ENCODE measurements around the gene SAMD4A.

SAMD4A gene

DNA sequence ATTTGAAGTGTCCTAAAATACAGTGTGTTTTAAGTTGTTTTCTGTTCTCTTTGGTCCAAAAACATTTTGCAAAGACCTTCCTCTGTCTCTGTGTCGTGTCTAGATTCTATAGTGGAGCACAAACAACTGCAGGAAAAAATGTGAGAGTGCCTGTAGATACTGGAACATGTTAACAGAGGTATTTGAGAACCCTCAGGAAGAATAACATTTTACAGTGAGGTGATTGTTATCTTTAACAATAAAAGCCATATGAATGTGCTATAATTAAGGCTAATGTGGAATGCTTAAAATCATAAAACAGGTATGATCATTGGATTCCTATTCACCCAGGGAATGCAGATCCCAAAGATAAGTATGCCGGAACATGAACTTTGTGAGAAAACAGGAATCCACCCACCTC is 98.0 kb downstream of the SAMD4A start:
- Mint-ChIP-seq H3K27me3 (peaks cover 15% of the 10 kb centered on the region), H3K9me3 (no peaks in the 10 kb centered on the region), H3K36me3 (ENCODE audit: low read depth) (no peaks in the 10 kb centered on the region), H3K27ac (no peak overlapping the region), H3K4me1 (ENCODE audit: low read depth) (peaks cover 10% of the 10 kb centered on the region), H3K4me3 (no peak overlapping the region)
- no peak for DNase-seq

DNA sequence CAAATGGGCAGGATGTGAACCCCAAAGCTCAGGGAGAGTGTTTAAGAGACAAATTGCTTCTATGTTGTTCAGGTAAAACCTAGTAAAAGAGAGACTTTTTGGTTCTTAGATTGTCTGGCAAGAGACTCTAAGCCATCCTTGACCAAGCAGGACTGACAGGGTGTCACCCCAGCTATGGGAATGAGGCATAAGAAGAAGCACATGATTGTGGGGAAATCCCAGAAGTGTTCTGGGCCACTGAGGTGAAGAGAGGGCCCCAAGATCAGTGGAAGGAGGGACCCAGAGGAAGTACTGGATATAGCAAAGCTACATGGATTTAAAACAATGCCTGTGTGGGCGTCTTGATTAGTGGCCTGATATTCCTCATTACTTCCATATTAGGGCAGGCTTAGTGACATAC is 99.0 kb downstream of the SAMD4A start:
- Mint-ChIP-seq H3K4me3 (no peak overlapping the region), H3K27me3 (peaks cover 13% of the 10 kb centered on the region), H3K36me3 (ENCODE audit: low read depth) (no peaks in the 10 kb centered on the region), H3K9me3 (no peaks in the 10 kb centered on the region), H3K4me1 (ENCODE audit: low read depth) (peaks cover 20% of the 10 kb centered on the region), H3K27ac (no peak overlapping the region)
- DNase-seq = no peak

DNA sequence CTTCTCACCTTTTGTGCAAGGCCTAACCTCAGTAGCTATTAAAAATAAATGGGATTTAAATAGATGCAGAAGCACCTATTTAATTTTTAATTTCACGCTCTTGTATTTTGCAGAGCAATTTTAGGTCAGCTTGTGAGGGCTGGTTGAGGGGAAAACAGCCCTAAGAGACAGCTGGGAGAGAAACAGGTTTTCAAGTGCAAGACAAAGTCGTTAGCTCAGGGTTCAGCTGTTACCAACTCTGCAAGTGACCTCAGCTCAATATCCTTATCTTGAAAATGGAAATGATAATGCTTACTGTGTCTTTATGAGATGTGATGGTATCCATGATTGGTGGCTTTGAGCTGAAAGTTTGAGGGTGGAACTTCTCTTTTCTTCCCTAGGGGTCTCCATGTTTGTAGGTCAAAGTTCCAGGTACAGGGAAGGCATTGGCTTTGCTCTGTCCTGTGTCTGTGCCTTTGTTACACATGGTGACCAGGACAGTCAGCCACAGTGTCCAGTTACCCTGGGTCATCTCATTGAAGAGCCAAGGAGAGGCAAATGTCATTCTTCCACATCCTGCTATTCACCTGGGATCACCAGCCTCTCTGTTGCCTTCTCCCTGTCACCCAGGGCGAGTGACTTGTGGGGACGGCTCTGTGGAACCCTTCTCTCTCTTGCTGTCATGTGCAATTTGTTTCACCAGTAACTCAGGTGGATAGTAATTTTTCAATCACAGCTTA is 100.3 kb downstream of the SAMD4A start:
- DNase-seq = no peak
- Mint-ChIP-seq H3K4me3 (no peak overlapping the region), H3K27me3 (peaks cover 18% of the 10 kb centered on the region), H3K27ac (no peak overlapping the region), H3K36me3 (ENCODE audit: low read depth) (no peaks in the 10 kb centered on the region), H3K4me1 (ENCODE audit: low read depth) (peaks cover 29% of the 10 kb centered on the region), H3K9me3 (no peaks in the 10 kb centered on the region)

DNA sequence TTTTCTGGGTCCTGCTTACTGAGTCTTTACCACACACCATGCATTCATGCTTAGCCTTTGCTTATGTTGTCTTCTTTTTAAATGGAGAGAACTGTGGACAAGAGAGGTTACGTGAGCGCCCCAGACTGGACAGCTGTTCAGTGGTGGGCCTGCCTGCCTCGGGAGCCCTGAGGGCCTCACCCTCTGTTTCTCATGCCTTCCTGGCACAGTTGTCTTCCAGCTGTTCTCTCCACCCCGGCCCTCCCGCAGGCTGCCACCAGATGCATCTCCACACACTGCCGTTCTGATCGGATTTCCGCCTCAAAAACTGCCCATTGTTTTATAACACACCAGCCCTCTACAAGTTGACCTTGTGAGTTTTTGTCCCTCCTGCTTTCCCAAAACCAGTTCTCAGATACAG is 100.8 kb downstream of the SAMD4A start:
- H3K9me3 Mint-ChIP-seq = no peaks in the 10 kb centered on the region
- H3K4me3 Mint-ChIP-seq = no peak overlapping the region
- DNase-seq = no peak
- H3K4me1 Mint-ChIP-seq (ENCODE audit: low read depth) = peaks cover 33% of the 10 kb centered on the region
- H3K36me3 Mint-ChIP-seq (ENCODE audit: low read depth) = no peaks in the 10 kb centered on the region
- H3K27me3 Mint-ChIP-seq = peaks cover 20% of the 10 kb centered on the region
- no peak overlapping the region for H3K27ac Mint-ChIP-seq

DNA sequence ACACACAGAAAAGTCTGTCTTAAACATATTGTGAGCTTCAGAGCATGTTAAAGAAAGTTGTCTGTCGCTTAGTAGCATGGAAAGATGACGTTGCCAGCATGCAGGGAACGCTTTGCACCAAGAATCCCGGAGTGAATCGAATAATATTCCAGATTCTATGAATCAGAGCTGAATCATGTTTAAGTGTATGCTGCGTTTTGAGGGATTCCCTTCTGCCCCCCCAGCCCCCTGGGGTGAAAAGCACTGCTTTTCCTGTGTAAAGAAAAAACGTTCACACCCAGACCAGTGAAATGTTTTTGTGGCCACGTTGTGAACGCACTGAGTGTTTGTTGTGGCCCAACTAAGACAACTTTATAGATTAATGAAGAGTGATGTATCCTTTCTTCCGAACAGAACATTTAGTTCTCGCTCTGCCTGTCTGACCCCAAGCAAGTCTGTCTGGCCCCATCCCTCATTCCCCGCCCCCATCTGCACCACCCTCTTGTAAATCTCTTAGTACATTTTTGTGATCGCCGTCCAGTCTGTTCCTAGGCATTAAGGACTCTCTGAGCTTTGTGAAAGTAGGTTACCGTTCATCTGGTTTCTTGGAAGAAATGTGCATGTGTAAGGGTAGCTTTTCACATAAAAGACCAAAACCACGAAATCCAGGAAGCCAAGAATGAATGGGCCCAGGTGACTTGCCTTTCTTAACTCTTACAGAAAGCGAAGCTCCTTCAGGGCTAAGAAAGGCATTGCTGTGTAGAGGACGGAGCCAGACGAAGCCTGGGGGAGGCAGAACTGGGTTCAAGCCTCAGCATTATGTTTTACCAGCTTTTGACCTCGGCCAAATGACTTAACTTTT is 103.0 kb downstream of the SAMD4A start:
- Mint-ChIP-seq H3K36me3 (ENCODE audit: low read depth) (no peaks in the 10 kb centered on the region), H3K4me3 (no peak overlapping the region), H3K27me3 (peaks cover 24% of the 10 kb centered on the region), H3K4me1 (ENCODE audit: low read depth) (peaks cover 45% of the 10 kb centered on the region), H3K9me3 (no peaks in the 10 kb centered on the region), H3K27ac (peak overlapping the region; percentile 66)
- peak; percentile 42 for DNase-seq

DNA sequence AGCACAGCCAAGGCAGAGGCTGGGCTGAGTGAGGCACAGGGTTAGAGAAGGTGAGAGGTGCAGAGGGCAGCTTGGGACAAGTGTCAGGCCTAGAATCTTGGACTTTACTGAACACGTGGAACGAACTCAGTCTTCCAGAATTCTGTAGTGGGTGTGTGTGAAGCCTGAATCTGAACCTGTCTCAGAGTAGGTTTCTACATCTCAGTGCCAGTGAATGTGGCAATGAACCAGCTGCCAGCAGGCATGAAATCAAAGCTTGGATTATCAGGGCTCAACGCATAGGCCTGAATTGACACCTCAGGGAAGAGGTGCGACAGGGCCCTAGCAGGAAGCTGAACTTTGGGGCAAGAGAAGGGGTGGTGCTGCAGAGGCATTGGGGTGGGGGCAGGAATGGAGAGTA is 104.6 kb downstream of the SAMD4A start:
- Mint-ChIP-seq H3K4me3 (no peak overlapping the region), H3K4me1 (ENCODE audit: low read depth) (peaks cover 40% of the 10 kb centered on the region), H3K27ac (no peak overlapping the region), H3K36me3 (ENCODE audit: low read depth) (no peaks in the 10 kb centered on the region), H3K9me3 (no peaks in the 10 kb centered on the region), H3K27me3 (peaks cover 30% of the 10 kb centered on the region)
- DNase-seq = no peak

DNA sequence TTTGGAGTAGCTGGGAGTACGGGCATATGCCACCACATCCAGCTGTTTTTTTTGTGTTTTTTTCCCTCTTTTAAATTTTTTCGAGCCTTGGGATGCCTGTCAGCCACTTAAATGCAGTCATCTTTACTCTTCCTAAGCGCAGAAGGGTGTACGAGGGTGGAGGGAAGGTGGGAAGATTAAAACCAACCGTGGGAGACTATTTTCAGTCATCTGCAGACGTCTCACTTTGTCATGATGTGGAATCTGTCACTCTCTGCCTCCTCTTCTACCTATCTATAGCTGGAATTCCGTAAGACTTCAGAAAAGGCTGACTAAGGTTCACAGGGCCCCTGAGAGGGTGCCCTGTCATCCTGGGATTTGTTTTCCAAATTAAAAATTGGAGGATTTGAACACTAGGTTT is 105.3 kb downstream of the SAMD4A start:
- H3K27ac Mint-ChIP-seq = no peak overlapping the region
- H3K4me3 Mint-ChIP-seq = no peak overlapping the region
- DNase-seq = no peak
- no peaks in the 10 kb centered on the region for H3K36me3 Mint-ChIP-seq (ENCODE audit: low read depth)
- peaks cover 43% of the 10 kb centered on the region for H3K4me1 Mint-ChIP-seq (ENCODE audit: low read depth)
- peaks cover 36% of the 10 kb centered on the region for H3K27me3 Mint-ChIP-seq
- no peaks in the 10 kb centered on the region for H3K9me3 Mint-ChIP-seq

DNA sequence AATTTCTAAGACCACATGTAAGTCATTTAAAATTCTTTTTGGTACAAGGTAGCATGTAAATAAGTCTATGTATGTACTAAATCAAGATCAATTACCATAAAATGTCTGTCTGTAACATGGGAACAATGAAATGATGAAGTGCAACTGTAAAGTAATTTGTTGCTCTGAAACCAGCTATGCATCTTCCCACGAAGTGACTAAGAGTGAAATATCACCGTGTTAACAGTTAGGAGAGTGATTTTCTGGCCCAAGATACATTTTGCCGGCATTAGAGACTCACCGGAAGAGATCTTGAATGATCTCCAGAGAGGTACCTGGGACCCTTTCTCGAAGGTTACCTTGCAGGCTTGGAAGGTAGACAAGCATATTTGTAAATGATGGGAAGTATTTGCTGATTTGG is 105.8 kb downstream of the SAMD4A start:
- H3K4me3 Mint-ChIP-seq = no peak overlapping the region
- no peak for DNase-seq
- no peak overlapping the region for H3K27ac Mint-ChIP-seq
- peaks cover 46% of the 10 kb centered on the region for H3K4me1 Mint-ChIP-seq (ENCODE audit: low read depth)
- peaks cover 34% of the 10 kb centered on the region for H3K27me3 Mint-ChIP-seq
- H3K9me3 Mint-ChIP-seq = no peaks in the 10 kb centered on the region
- no peaks in the 10 kb centered on the region for H3K36me3 Mint-ChIP-seq (ENCODE audit: low read depth)

DNA sequence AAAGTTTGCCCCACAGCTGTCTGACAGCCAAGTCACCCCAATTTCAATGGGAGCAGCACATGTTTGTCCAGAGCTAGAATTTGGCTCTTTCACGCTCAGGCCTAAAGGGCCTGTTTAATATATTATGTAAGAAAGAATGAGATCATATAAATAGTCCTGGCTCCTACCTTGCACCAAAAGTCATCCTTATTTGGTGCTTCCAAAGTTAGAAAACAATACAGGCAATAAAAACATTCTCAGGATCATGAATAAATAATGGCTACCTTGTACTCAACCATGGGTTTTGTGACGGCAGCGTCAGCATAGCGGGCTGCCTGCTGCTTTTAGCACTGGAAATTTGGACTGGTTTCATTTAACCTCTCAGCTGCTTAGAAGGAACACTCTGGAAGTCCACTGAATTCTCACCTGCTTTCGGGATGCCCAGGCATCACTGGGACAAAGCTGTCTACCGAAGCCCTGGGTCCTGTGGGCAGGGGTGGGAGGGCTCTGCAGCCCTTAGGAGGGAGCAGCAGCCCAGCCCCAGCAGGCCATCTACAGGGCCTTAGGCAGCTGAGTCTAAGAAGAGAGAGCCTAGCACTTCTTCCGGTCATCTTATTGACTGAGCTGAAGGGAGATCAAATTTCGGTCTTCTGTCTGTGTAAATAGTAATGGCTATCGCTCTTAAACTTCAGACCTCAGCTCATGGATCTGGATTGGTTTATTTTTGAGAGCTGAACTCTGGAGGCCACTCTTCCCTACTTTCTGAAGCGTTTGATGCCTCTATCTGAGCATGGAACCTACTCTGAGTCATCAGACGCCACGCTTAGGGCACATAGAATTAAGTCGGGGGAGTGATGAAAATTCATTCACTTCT is 106.5 kb downstream of the SAMD4A start:
- Mint-ChIP-seq H3K9me3 (no peaks in the 10 kb centered on the region), H3K36me3 (ENCODE audit: low read depth) (no peaks in the 10 kb centered on the region), H3K27me3 (peaks cover 29% of the 10 kb centered on the region), H3K4me1 (ENCODE audit: low read depth) (peaks cover 46% of the 10 kb centered on the region), H3K4me3 (no peak overlapping the region), H3K27ac (no peak overlapping the region)
- no peak for DNase-seq

DNA sequence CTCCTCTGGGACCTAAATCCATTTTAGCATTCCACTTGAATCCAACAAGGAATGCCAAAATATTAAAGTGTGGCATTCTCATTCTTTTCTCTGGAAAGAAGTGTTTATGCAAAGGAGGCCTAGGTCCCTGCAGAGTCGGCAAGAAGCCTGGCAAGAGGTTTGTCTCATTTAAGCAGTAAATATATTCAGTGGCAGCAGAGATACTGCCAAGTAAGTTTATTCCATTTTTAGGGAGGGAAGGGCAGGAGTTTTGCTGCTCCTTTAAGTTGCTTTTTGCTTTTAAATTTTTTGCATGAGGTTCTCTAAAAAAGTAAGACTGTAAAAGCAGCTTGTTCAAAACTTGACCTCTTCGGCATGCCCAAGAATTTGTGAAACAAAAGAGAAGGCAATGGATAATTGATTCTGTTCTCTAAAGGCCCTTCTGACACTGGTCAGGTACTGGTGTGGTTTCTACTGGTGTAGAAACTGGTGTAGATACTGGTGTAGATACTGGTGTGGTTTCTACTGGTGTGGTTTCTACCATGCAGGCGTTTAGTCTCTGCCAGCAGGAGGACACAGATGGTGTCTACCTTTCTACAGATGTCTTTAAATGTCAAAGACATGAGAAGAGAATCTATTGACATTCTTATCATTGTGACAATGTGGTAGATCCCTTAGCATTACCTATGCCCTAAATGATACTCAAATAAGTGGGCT is 107.3 kb downstream of the SAMD4A start:
- no peaks in the 10 kb centered on the region for H3K9me3 Mint-ChIP-seq
- DNase-seq = no peak
- H3K27me3 Mint-ChIP-seq = peaks cover 29% of the 10 kb centered on the region
- H3K4me1 Mint-ChIP-seq (ENCODE audit: low read depth) = peaks cover 46% of the 10 kb centered on the region
- no peaks in the 10 kb centered on the region for H3K36me3 Mint-ChIP-seq (ENCODE audit: low read depth)
- H3K4me3 Mint-ChIP-seq = no peak overlapping the region
- no peak overlapping the region for H3K27ac Mint-ChIP-seq

DNA sequence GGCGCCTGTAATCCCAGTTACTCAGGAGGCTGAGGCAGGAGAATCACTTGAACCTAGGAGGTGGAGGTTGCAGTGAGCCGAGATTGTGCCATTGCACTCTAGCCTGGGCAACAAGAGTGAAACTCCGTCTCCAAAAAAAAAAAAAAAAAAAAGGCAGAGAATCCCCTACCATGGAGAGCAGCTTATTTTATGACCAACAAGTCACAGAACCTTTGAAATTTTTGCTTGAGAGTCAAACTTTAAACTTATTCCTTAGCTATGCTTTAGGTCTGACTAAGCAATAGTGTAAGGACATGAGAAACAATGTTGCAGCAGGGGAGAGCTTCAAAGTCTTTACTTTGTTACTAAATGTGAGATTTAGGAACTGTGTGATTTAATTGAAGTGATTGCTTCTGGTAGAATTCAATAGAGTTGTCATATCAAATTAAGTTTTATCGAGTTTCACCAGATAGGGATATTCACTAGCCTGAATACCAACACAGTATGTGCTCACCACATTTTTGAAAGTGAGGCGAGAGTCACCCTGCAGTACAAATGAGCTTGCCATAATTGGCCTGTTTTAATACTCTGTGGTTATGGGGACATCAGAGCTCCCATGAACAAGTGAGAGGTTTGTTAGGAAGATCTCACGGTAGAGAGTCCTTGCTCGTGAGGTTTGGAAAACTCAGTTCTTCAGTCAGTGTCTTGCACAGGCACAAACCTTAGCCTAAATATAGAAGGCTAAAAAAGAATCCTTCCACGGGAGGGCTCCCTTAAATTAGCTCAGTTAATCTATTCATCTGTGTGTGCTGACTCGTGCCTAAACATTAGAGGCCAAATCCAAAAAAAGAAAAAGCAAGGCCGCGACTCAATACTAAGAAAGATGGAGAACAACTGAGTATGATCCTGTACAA is 108.6 kb downstream of the SAMD4A start:
- no peaks in the 10 kb centered on the region for H3K9me3 Mint-ChIP-seq
- peaks cover 29% of the 10 kb centered on the region for H3K27me3 Mint-ChIP-seq
- DNase-seq = no peak
- H3K4me3 Mint-ChIP-seq = no peak overlapping the region
- H3K27ac Mint-ChIP-seq = no peak overlapping the region
- H3K36me3 Mint-ChIP-seq (ENCODE audit: low read depth) = no peaks in the 10 kb centered on the region
- H3K4me1 Mint-ChIP-seq (ENCODE audit: low read depth) = peaks cover 36% of the 10 kb centered on the region

DNA sequence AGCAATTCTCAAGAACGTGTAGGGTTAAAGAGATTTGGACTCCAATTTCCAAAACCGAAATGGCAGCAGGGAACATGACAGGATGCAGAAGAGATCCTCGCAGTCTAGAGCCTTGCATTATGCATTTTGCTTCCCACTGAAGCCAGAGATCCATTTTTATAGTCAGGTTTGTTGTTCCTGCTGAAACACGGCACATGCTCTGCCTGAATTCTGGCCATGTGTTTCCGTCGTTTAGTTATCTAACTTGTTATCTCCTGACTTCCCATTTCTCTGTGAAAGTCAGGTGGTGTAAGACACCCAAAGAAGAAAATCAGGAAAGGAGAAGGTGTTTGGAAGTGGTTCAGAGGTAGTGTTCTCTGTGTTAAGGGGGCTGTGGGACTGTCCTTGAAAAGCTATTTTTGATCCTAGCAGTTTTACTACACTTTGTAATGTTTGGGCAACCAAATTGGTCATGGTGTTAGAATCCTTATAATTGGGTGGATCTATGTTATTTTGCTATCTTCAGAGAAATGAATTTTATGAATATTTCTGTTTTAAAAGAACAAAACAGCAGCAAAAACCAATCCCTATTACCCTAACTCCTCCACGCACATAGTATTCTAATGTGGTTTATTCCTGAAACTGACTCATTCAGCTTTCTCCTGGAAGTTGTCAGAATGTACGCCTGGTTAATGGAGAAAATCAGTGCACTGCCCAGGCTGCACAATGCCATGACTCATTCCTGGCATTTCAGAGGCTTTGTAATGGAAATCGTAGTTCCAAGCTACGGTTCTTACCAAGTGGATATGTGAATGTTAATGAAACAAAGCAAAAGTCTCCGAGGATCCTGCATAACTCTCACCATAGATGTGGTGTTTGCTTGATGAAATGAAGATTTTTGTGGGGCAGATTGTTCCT is 110.1 kb downstream of the SAMD4A start:
- H3K4me1 Mint-ChIP-seq (ENCODE audit: low read depth) = peaks cover 23% of the 10 kb centered on the region
- no peaks in the 10 kb centered on the region for H3K36me3 Mint-ChIP-seq (ENCODE audit: low read depth)
- no peak for DNase-seq
- no peaks in the 10 kb centered on the region for H3K9me3 Mint-ChIP-seq
- no peak overlapping the region for H3K4me3 Mint-ChIP-seq
- peaks cover 18% of the 10 kb centered on the region for H3K27me3 Mint-ChIP-seq
- H3K27ac Mint-ChIP-seq = no peak overlapping the region

DNA sequence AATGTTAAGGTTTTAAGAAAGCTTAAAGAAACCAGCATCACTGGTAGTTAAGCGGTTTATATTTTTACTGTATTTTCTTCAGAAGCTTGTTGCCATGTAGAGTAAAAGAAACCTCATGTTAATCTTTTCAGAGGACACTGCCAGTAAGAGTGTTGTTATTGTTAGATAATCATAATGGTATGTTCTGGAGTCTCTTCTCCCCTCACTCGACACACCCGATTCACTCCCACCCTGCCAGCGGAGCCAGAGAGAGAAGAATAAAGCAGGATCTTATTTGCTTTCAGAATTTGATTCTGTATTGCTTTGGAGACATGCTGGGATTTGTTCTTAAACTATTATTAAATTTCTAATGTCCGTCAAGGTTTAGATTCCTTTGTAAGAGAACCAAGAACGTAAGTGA is 113.7 kb downstream of the SAMD4A start:
- no peak for DNase-seq
- Mint-ChIP-seq H3K27ac (no peak overlapping the region), H3K36me3 (ENCODE audit: low read depth) (peaks cover 2% of the 10 kb centered on the region), H3K9me3 (peaks cover 2% of the 10 kb centered on the region), H3K27me3 (peaks cover 17% of the 10 kb centered on the region), H3K4me3 (no peak overlapping the region), H3K4me1 (ENCODE audit: low read depth) (peaks cover 15% of the 10 kb centered on the region)

All from activated T-cell treated with anti-CD3 and anti-CD28 coated beads, Interleukin-2, amount 50 U/mL, for 24 hours (primary cell).